ENCODE measurements around the gene GRIA1.

DNA sequence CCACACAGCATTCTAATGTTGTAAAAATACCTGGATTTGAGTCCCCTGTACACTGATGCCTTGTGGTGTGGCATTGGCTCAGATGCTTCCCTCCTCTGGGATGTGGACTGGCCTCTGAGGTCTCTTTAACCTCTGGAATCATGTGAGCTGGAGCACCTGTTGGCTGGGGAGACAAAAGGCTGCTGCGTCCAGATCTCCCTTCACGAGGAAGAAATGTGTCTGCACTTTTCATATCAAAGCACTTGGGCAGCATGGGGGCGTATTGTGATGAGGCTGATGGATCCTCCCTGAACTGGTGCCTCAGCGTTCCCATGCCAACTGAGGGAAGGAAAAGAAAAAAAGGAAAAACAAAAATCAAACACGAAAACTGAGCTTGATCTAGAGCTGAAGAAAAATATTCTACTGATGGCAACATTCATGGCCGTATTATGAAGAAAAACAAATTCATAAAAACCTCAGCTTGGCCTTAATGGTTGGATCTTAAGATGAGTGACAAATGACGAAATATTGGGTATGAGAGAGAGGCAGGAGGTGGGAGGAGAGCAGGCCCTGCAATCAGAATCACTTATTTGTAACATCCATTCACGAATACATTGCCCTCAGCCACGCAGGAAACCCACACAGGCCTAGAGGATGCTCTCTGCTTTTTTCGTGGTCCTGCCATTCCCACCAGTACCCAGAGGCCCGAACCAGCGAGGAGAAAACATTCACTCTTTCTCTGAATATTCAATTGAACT is 26.2 kb downstream of the GRIA1 start:
- TF ChIP-seq POLR2A (IDR thresholded peaks at IDR 0.05) (no peak), POLR2AphosphoS5 (IDR thresholded peaks at IDR 0.05) (no peak)
- TF ChIP-seq, protein P1, sequence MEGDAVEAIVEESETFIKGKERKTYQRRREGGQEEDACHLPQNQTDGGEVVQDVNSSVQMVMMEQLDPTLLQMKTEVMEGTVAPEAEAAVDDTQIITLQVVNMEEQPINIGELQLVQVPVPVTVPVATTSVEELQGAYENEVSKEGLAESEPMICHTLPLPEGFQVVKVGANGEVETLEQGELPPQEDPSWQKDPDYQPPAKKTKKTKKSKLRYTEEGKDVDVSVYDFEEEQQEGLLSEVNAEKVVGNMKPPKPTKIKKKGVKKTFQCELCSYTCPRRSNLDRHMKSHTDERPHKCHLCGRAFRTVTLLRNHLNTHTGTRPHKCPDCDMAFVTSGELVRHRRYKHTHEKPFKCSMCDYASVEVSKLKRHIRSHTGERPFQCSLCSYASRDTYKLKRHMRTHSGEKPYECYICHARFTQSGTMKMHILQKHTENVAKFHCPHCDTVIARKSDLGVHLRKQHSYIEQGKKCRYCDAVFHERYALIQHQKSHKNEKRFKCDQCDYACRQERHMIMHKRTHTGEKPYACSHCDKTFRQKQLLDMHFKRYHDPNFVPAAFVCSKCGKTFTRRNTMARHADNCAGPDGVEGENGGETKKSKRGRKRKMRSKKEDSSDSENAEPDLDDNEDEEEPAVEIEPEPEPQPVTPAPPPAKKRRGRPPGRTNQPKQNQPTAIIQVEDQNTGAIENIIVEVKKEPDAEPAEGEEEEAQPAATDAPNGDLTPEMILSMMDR (IDR thresholded peaks at IDR 0.05): no peak
